Panc1 (cell line): ENCODE measurements around the gene ZNF407. TPM values are rescaled to one million over a fixed set of nuclear protein-coding genes. Genes with fewer than 3 reads are reported as not detected.

Source experiments
- ATAC-seq: fragments of 200-7000 bp; cut with Tn5 transposase; 2 replicates; pipeline ENCODE4 v1.9.1; 2020; ENCODE audit warnings: mild to moderate bottlenecking, moderate library complexity
- BruUV-seq: library from RNA; stranded (reverse); fragments of 400-500 nt; replicated peaks from 2 replicates; lab custom pipeline; 2021; lab: Mats Ljungman, UMichigan
- CTCF ChIA-PET: fragments of 300-600 bp; sonication (Branson Sonifier 250); formaldehyde crosslinking; loops from one replicate; lab custom pipeline; 2022; ENCODE audit warnings: antibody characterized with exemption; lab: Charles Lee
- POLR2A ChIA-PET: fragments of 300-600 bp; sonication (Branson Sonifier 250); formaldehyde crosslinking; loops from one replicate; lab custom pipeline; 2022; ENCODE audit warnings: antibody characterized with exemption; lab: Charles Lee
- DNase-seq: peaks from one replicate; pipeline ENCODE4 v3.0.0-alpha.2; 2010; ENCODE audit warnings: low read depth, low spot score
- H3K27ac ChIP-seq: 2 replicates; pipeline ENCODE4 v1.5.1; 2011; ENCODE audit warnings: mild to moderate bottlenecking, low read length, inconsistent platforms
- H3K27me3 ChIP-seq: fragments of 200-500 bp; sonication (Bioruptor generic); 2 replicates; pipeline ENCODE4 v1.6.0; 2014; ENCODE audit warnings: low read length, inconsistent platforms; ENCODE audit not compliant: control insufficient read depth, insufficient read depth
- H3K36me3 ChIP-seq: fragments of 200-500 bp; sonication (Bioruptor generic); 2 replicates; pipeline ENCODE4 v1.5.1; 2014; ENCODE audit warnings: inconsistent platforms, mild to moderate bottlenecking, low read length, moderate library complexity; ENCODE audit not compliant: control insufficient read depth, insufficient read depth
- H3K4me1 ChIP-seq: 2 replicates; pipeline ENCODE4 v1.5.1; 2011; ENCODE audit warnings: inconsistent platforms, mild to moderate bottlenecking, low read length, moderate library complexity; ENCODE audit not compliant: control insufficient read depth, insufficient read depth
- H3K4me3 ChIP-seq, 2 experiments: 2 replicates each; pipeline ENCODE4 v1.5.1; 2011 to 2012; ENCODE audit warnings: low read depth in 2 of 2, low read length in 2 of 2, mild to moderate bottlenecking in 2 of 2, inconsistent platforms in 1 of 2, moderate library complexity in 1 of 2
- H3K9me3 ChIP-seq: fragments of 200-500 bp; sonication (Bioruptor generic); 2 replicates; pipeline ENCODE4 v1.5.1; 2014; ENCODE audit warnings: low read depth, mild to moderate bottlenecking, inconsistent platforms, low read length, moderate library complexity; ENCODE audit not compliant: control insufficient read depth, insufficient read depth
- CTCF ChIP-seq: fragments of 450-650 bp; IDR thresholded peaks from 2 replicates; pipeline ENCODE4 v1.5.1; 2017; ENCODE audit warnings: mild to moderate bottlenecking
- POLR2AphosphoS5 ChIP-seq: IDR thresholded peaks from 2 replicates; pipeline ENCODE4 v1.6.1; 2012; ENCODE audit warnings: mild to moderate bottlenecking, low read depth, low read length, moderate library complexity
- REST ChIP-seq, 2 experiments: IDR thresholded peaks; 2 replicates each; pipeline ENCODE4 v1.6.1; 2011 to 2012; ENCODE audit warnings: low read depth in 2 of 2, control low read depth in 1 of 2, low read length in 1 of 2, mild to moderate bottlenecking in 1 of 2, moderate library complexity in 1 of 2; ENCODE audit not compliant: insufficient read depth in 1 of 2
- SIN3A ChIP-seq: IDR thresholded peaks from 2 replicates; pipeline ENCODE4 v1.6.1; 2012; ENCODE audit warnings: low read depth, mild to moderate bottlenecking, low read length, moderate library complexity, borderline replicate concordance; ENCODE audit not compliant: insufficient read depth
- TCF7L2 ChIP-seq: IDR thresholded peaks from 2 replicates; pipeline ENCODE4 v1.6.1; 2011; ENCODE audit warnings: mild to moderate bottlenecking, low read depth, low read length, inconsistent platforms
- in situ Hi-C: cut with HindIII; loops from 2 replicates; pipeline ENCODE4 v1.10.0; 2016; ENCODE audit warnings: low sequenced_read_pairs, low pct_unique_long_range_greater_than_20kb
- intact Hi-C: fragments of 100-400 bp; cut with micrococcal nuclease; formaldehyde crosslinking; loops from one replicate; pipeline ENCODE4 v1.10.0; 2022; ENCODE audit not compliant: unreplicated experiment
- total RNA-seq: library from RNA; stranded (reverse); gene quantifications from one replicate; pipeline ENCODE4 v1.2.1, GENCODE V29; 2021; ENCODE audit not compliant: unreplicated experiment

Gene ZNF407
- total RNA-seq, 1 experiment from 2014 or later = 16.8 TPM

- ChIA-PET POLR2A (interaction anchor here (0.6 kb wide), 1 partner anchor 682 kb away, joined by 3 read pairs; no protein-coding TSS in a partner anchor), CTCF (no interaction called here)
Measured at GRCh38 chr18:75035928-75036327, 438.3 kb downstream of the ZNF407 start.

GRCh38 chr18:75036917-75037688, 439.4 kb downstream of the ZNF407 start:
- Histone ChIP-seq H3K27me3 (no peaks in the 10 kb centered on the region), H3K36me3 (no peaks in the 10 kb centered on the region), H3K4me3 (no peak overlapping the region), H3K27ac (no peak overlapping the region), H3K4me1 (no peaks in the 10 kb centered on the region), H3K9me3 (no peaks in the 10 kb centered on the region)
- TF ChIP-seq POLR2AphosphoS5 (no peak), SIN3A (no peak), CTCF (no peak), REST (IDR thresholded peaks at IDR 0.05; ENCODE audit: insufficient read depth in 1 of 2, low read depth in 2 of 2, low read length in 1 of 2) (no peak), TCF7L2 (no peak)
- in situ Hi-C loops (no loop called here), intact Hi-C loops (no loop called here)
- DNase-seq (no peak), ATAC-seq (no peak)
- BruUV-seq = no TSS peak
- ChIA-PET CTCF (interaction anchor here (0.7 kb wide), 1 partner anchor 306 kb away, joined by 3 read pairs; no protein-coding TSS in a partner anchor), POLR2A (no interaction called here)

More at GRCh38 chr18:75035928-75036327, 438.3 kb downstream of the ZNF407 start:
- no TSS peak for BruUV-seq
- no peaks in the 10 kb centered on the region for H3K9me3 ChIP-seq
- H3K4me3 ChIP-seq = no peak overlapping the region
- no peak overlapping the region for H3K27ac ChIP-seq
- no peaks in the 10 kb centered on the region for H3K4me1 ChIP-seq
- no peak for TF ChIP-seq POLR2AphosphoS5
- TF ChIP-seq TCF7L2 = no peak
- no peak for TF ChIP-seq SIN3A
- no peak for TF ChIP-seq CTCF
- TF ChIP-seq REST (IDR thresholded peaks at IDR 0.05; ENCODE audit: insufficient read depth in 1 of 2, low read depth in 2 of 2, low read length in 1 of 2) = no peak
- no peak for ATAC-seq
- in situ Hi-C loops (no loop called here), intact Hi-C loops (no loop called here)
- no peak for DNase-seq
- no peaks in the 10 kb centered on the region for H3K27me3 ChIP-seq
- H3K36me3 ChIP-seq = no peaks in the 10 kb centered on the region
